SK-N-SH (cell line): ENCODE results near the gene PKIB.

Source experiments
- ELF1 ChIP-seq: IDR thresholded peaks from 2 replicates; pipeline ENCODE4 v1.4.0; 2012
- POLR2AphosphoS5 ChIP-seq: IDR thresholded peaks from 2 replicates; pipeline ENCODE4 v1.6.1; 2012; ENCODE audit warnings: low read depth, low read length
- RCOR1 ChIP-seq: fragments of 150-350 bp; IDR thresholded peaks from 2 replicates; pipeline ENCODE4 v1.6.1; 2017; ENCODE audit warnings: antibody characterized with exemption, low read length
- TF ChIP-seq, protein P1 (sequence below): fragments of 200-600 bp; sonication (generic); IDR thresholded peaks from 2 replicates; pipeline ENCODE4 v1.6.1; 2017; ENCODE audit warnings: antibody characterized with exemption, mild to moderate bottlenecking, moderate library complexity
- TF ChIP-seq, protein P2 (sequence below): IDR thresholded peaks from 2 replicates; pipeline ENCODE4 v1.6.1; 2012; ENCODE audit warnings: mild to moderate bottlenecking, low read depth, low read length, moderate library complexity

DNA sequence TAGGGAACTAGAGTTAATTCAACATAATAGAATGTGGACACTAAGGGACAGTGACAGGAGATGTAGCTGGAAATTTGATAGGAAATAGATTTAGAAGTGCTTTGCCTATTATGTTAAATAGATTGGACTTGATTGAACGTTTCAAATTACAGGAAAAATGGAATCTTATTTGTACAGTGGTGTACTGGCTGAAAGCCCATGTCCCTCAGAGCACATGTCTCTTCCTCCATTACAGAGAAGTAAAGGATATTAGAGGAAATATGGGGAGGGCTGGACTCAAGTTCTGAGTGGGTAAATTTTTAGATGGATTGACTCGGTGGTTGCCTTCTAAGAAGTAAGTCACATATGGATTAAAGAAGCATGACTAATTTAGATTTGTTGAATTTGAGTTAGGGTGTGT is 11.4 kb downstream of the PKIB start:
- TF ChIP-seq, protein P1, sequence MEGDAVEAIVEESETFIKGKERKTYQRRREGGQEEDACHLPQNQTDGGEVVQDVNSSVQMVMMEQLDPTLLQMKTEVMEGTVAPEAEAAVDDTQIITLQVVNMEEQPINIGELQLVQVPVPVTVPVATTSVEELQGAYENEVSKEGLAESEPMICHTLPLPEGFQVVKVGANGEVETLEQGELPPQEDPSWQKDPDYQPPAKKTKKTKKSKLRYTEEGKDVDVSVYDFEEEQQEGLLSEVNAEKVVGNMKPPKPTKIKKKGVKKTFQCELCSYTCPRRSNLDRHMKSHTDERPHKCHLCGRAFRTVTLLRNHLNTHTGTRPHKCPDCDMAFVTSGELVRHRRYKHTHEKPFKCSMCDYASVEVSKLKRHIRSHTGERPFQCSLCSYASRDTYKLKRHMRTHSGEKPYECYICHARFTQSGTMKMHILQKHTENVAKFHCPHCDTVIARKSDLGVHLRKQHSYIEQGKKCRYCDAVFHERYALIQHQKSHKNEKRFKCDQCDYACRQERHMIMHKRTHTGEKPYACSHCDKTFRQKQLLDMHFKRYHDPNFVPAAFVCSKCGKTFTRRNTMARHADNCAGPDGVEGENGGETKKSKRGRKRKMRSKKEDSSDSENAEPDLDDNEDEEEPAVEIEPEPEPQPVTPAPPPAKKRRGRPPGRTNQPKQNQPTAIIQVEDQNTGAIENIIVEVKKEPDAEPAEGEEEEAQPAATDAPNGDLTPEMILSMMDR, result no peak
- TF ChIP-seq RCOR1 (no peak), ELF1 (no peak), POLR2AphosphoS5 (no peak)
- TF ChIP-seq, protein P2, sequence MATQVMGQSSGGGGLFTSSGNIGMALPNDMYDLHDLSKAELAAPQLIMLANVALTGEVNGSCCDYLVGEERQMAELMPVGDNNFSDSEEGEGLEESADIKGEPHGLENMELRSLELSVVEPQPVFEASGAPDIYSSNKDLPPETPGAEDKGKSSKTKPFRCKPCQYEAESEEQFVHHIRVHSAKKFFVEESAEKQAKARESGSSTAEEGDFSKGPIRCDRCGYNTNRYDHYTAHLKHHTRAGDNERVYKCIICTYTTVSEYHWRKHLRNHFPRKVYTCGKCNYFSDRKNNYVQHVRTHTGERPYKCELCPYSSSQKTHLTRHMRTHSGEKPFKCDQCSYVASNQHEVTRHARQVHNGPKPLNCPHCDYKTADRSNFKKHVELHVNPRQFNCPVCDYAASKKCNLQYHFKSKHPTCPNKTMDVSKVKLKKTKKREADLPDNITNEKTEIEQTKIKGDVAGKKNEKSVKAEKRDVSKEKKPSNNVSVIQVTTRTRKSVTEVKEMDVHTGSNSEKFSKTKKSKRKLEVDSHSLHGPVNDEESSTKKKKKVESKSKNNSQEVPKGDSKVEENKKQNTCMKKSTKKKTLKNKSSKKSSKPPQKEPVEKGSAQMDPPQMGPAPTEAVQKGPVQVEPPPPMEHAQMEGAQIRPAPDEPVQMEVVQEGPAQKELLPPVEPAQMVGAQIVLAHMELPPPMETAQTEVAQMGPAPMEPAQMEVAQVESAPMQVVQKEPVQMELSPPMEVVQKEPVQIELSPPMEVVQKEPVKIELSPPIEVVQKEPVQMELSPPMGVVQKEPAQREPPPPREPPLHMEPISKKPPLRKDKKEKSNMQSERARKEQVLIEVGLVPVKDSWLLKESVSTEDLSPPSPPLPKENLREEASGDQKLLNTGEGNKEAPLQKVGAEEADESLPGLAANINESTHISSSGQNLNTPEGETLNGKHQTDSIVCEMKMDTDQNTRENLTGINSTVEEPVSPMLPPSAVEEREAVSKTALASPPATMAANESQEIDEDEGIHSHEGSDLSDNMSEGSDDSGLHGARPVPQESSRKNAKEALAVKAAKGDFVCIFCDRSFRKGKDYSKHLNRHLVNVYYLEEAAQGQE, result no peak
